GM21576 (cell line): ENCODE measurements around the gene MACROD2.
"Not testable (repeated sequence)": the region's sequence is repeated elsewhere in the genome, so short reads cannot be mapped to it uniquely, and the experiment has no call there.

ENCODE experiments used
- ATAC-seq: cut with Tn5 transposase; IDR thresholded peaks from one replicate; pipeline ENCODE4 v1.9.1; 2021; ENCODE audit warnings: mild to moderate bottlenecking, moderate library complexity; ENCODE audit not compliant: unreplicated experiment

Gene MACROD2

DNA sequence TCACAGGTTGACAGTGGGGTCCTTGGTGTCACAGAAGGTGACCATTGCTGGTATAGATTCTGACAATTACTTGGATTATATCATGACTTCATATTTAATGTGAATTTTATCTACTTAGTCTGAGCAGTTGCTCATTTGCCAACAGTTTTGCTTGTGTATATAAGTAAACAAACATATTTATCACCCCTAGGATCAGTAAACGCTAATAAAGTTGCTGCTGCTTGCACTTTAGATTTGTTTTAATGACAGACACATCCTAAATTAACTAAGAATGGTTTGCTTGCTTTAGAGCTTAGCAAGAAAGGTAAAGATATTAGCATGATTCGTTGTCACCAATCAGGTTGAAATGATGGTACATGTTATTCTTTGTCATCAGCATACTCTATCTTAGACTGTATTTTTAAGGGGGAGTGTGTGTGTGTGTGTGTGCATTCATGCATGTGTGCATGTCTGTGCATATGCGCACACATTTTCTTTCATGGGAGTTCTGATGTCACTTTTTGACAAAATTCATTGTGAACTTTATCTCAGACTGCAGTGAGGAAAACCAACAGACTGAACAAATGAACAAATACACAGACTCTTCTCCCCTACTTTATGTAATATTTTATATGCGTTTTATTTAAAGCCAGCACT lies 1124.7 kb downstream of the MACROD2 start:
- ATAC-seq, result no peak

DNA sequence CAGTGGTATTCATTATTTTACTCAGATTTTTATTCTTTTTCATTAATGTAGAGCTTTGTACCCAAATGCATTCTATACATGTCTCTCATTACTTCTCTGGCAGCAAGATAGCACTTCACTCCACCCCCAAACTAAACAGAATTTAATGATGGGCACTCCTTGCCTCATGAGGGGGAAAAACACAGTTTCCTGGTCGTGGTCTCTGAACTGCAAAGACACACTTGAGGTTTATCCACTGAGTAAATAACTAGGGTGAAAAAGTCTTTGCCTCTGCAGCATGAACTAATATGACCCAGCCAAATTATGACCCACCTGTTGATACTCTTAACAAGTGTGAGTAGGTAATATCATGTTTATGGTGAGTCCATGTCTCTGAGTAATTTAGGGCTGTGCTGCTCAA lies 1127.3 kb downstream of the MACROD2 start:
- ATAC-seq, result no peak

DNA sequence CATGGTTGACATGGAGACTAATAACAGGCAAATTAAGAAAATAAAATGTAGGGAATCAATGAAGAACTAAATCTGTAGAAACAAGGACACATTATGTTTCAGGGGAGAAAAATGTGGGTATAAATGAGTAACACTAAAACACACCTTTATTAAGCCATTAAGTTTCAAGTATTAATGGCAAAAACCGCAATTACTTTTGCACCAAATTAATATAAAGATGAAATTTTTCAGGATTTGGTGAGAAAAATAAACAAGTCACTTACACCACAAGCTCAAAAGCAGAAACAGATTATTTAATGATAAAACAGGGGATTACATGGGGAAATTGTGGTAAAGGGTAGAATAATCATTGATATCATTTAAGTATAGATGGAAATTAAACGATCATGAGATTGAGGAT lies 1135.9 kb downstream of the MACROD2 start:
- ATAC-seq, result no peak

DNA sequence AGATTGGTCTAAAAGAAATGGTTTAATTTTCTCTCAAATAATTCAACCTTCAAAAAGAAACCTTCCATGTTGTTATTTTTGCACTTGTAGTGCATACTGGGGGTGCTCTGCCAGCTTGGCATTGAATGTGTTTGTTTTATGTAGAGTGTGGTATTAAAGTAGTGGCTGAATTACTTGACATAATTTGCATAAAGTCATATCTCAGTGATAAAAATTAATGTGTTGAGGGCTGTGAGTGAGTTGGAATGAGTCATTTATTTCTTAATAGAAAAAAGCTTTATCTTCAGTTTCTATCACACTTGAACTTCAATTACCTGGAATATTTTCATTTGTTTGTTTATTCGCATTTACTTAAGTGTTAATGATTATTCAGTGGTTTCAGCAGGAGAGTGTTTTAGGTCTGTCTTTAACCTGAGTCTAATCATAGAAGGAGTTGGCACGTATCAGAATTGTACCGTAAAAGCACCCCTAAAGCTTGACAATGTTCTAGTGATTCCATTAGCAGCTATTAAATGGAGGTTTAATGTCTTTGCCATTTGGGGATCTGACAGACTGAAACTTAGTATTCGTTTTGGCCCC lies 1143.3 kb downstream of the MACROD2 start:
- ATAC-seq, result no peak

DNA sequence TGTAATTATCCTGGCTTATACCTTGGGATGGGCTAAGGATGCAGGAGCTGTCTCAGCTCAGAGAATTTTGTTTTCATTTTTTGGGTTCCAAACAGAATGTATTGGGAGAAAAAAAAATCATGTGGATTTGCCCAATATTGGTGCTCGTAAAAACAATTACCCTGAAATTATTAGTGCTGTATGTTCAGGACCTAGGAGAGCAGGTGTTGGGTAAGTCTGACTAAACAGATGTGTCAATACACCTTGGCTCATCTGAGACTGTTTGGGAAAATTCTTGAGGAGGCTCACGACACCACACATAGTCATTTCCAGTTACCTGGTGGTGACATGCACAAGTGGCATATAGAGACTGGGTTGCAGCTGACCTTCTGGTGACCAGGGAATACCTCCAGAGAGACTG lies 1144.2 kb downstream of the MACROD2 start:
- ATAC-seq, result no peak

DNA sequence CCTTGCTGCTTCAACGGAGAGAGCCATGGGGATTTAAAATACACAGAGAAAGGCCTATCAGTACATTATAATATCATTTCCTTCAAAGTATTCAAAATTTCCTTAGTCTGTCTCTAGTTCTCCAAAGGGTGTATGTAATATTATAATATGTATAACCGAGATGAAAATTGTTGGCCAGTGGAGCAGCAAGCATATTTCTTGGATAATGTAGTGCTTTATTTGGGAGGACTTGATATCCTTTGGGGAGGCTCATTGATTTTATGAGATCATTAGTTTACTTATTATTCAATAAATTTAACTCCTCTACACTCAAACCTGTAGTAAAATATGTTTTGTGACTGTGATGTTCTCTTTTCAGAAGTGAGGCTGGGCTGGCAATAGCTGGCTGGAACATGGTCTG lies 1145.0 kb downstream of the MACROD2 start:
- no peak for ATAC-seq

DNA sequence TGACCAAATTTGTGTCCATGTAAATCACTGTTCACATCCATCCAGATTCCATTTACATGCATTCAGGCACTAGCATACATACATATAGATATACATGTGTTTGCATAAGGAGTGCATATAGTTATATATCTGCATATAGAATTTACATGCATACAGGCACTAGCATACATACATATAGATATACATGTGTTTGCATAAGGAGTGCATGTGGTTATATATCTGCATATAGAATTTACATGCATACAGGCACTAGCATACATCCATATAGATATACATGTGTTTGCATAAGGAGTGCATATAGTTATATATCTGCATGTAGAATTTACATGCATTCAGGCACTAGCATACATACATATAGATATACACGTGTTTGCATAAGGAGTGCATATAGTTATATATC lies 1145.6 kb downstream of the MACROD2 start:
- not testable (repeated sequence) for ATAC-seq

DNA sequence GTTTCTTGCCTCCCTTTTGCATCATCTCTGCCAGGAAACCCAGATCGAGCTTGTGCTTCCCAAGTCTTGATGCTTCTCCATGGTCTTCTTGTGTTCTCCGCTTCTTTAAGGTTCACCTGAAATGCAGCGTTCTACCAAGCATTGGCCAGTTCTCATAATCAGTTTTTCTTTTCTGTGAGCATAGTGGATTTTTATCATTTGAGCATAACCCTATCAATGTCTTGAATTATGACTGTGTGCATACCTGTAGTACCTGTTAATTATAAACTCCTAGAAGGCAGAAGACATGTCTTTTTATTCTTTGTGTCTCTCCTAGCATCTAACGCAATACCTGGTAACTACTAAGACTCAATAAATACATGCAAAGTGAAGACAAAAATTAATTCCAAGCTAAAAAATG lies 1146.5 kb downstream of the MACROD2 start:
- no peak for ATAC-seq

DNA sequence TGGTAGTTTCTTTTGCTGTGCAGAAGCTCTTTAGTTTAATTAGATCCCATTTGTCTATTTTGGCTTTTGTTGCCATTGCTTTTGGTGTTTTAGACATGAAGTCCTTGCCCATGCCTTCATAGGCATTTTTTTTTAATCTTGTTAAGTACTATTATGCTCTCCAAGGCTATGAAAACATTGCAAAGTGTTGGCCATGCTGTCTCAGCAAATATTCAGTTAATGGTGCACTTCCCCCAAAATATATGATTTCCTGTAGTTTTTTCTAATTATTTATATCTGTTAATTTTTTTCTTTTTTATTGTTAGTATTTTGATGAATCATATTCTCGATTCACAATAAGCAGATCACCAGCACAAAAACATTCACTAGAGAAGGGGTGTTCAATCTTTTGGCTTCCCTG lies 1148.2 kb downstream of the MACROD2 start:
- no peak for ATAC-seq

DNA sequence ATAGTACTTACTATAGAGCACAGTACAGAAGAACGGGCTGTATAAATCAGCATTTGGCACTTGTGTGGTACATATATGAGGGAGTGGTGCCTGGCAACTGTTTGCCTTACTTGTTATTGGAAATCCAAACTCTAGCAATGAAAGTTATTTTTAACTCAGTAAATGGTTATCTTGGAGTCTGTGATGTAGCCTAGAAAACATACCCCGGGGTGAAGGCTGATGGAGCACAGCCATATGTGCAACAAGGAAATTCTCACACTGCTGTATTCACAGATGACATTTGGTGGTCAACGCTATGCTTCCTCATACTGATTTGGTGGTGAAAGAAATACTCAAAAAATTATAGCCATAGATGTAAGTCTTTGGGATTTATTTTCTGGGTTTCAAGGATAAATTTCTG lies 1149.6 kb downstream of the MACROD2 start:
- no peak for ATAC-seq

DNA sequence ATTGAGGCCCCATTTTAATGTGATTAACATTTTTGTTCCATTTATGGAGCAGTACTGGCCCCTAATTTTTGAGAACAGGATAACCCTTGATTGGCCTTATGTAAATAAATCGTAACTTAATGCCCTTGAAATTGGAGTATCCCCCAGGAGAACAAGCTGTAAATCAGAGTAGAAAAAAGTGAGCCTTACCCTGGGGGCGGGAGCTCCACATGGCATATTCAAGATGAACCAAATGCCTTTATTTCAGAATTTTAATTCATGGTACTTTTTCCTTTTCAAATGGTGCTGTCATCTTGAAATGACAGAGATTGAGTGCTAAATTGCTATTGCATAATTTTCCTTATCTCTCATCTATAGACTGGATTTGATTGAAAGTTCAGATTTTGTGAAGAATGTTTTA lies 1151.6 kb downstream of the MACROD2 start:
- ATAC-seq, result no peak

DNA sequence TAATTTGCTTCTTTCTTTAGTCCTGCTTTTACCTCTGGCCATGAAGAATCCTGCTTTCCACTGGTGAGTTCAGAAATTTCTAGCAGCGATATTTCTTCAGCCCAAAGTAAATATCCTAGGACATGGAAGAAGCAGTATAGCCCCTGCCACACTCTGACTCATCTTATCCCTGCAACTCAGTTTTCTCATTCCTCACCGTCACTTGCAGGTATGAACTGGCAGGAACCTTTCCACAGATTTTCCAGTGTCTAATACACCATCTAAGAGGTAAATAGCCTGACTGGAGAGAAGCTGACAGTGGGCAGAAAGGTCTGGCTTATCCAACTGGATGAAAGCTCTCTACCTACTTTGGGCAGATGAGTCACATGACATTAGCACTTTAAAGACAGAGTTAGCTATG lies 1158.8 kb downstream of the MACROD2 start:
- no peak for ATAC-seq

DNA sequence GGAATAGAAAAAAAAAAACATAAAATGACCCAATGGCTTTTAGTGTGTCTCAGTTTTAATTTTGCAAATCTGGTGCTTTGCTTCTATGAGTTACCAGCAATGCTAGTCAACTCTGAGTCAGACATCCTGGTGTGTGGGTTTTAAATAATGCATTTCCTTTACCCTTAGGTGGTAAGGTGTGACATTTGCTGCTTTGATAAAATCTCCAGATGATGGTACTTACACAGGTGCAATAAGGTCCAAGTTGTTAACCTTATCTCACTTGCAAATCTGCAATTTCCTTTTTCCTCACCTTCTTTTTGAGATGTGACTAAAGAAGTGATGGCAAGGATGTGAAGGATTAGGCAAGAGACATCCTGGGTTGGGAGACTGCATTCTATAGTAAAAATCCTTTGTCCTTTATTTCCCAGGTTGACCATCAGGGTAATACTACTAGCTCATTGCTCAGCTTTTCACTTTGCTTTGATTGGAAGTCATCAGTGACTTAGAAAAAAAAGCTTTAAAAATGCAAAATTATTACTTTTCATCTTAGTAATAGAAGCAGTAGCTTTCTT lies 1160.6 kb downstream of the MACROD2 start:
- no peak for ATAC-seq

DNA sequence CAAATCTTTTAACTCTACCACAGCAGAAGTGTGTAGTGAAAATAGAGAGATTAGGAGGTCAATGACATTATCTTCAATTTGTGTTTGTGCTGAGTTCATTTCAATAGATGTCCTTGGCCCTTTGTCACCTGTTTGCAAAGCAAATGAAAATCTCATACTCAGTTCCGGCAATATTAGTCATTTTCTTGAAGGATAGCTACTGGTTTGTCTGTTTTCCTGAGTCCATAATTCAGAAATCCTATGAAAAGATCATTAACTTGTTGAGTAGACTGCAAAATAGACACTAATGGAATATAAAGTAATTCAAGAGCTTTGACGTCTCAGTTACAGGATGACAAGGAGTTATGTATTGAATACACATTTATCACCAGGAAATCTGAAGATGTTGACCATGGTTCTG lies 1163.2 kb downstream of the MACROD2 start:
- ATAC-seq, result no peak

DNA sequence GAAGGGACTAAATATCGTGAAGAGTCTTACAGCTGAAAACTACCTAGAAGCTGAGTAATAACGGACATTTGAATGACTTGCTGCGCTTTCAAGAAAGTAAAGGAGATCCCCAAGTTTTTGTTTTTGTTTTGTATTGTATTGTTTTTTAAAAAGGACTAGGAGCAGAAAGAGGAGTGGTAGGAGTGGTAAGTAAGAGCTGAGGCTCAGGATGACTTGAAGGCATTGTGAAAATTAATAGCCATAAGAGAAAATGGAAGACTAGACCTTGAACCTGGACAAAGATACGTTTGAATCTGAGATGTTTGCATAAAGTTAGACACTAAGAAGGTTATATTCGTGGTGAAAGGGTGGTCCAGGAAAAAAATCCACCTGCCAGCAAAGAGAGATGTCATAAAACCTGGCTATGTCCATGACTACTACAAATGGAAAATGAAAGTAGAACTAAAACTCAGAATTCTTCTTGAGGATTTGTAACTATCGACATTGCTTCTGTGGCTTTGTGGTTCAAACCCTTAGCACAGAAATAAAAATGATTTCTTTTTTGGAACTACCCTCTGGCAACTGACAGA lies 1166.8 kb downstream of the MACROD2 start:
- ATAC-seq, result peak; percentile 83

DNA sequence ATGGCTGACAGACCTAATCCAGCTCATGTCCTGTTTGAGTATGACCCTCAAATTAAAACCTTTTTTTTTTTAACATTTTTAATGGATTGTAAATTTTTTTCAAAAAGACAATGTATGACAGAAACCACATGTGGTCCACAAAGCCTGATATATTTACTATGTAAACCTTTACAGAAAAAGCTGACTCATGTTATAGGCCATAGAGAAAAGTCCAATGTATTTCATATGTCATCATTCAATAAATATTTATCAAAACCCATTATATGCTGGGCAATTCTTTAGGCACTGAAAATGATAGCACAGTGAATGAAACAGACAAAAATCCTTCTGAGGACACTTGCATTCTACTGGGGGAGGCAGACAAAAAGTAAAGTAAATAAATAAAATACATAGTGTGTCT lies 1168.3 kb downstream of the MACROD2 start:
- ATAC-seq, result no peak

DNA sequence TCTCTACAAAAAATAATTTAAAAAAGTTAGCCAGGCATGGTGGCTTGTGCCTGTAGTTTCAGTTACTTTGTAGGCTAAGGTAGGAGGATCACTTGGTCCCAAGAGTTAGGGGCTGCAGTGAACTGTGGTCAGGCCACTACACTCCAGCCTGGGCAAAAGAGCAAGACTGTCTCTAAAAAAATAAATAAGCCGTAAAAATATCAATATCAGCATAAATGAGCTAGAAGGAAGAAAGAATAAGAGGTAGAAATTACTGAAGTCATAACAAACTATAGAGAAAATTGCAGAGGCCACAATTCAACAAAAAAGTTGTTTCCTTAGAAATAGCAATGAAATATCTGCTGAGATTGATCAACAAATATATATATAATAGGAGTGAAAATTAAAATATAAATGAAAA lies 1169.4 kb downstream of the MACROD2 start:
- ATAC-seq, result no peak

DNA sequence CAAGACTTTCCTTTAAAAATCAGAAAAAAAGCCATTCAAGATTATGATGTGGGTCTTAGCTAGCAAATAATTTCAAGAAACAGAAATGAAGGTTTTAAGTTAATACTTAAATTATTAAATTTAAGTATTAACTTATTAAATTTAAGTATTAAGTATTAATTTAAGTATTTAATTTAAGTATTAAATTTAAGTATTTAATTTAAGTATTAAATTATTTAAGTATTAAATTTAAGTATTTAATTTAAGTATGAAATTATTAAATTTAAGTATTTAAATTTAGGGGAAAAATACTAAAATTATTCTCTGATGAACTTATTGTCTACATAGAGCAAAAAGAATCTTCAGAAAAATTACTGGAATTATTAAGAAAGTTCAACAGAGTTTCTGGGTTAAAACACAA lies 1171.4 kb downstream of the MACROD2 start:
- ATAC-seq, result no peak

DNA sequence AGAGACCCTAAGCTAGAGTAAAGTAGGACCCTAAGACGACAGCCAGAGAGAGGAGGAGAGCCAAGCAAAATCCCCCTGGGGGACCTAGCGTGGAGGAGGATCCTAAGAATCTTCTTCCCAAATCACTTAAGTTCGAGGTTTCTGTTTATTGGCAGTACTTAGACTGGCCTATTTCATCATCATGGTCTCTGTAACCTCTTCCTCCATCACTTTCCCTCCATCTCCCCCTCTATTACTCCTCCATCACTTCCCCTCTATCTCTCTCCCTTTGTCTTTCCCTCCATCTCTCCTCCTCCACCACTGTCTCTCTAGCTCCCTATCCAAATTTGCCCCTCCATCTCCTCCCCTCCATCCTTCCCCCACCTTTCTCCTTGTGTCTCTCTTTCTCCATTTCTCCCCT lies 1175.7 kb downstream of the MACROD2 start:
- ATAC-seq, result no peak

DNA sequence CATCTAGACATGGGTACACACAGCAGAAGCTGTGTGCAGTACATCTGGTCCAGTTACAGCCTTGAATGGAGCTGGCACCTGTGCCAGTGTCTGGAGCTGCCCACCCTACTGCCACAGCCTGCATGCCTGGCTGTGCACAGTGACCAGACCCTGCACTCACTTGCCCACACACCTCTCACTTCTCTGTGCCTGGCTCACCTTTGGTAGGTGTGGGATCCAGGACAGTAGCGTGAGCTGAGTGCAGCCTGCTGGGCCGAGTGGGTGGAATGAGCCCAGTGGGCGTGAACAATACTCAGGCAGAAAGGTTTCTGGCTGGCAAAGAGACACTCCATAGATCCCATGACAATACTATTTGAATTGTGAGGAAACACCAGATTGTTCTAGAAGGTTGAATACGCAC lies 1181.6 kb downstream of the MACROD2 start:
- no peak for ATAC-seq

DNA sequence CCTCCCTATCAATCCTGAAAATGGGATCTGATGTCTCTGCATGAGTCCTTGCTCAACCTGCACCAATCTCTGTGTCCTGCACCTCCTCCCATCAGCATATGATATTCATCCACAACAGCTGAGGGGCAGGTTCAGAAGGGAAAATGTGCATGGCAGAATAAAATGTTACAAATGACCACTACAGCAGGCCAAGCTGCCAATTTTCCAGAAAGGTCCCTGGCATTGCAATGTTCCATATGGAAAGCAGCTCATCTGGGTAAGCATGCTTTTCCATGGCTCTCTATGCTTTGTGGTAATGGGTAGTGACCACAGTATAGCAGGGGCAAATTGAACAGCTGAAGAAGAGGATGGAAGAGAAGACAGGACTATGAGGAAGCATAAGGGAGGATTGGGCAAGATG lies 1183.3 kb downstream of the MACROD2 start:
- ATAC-seq, result no peak

DNA sequence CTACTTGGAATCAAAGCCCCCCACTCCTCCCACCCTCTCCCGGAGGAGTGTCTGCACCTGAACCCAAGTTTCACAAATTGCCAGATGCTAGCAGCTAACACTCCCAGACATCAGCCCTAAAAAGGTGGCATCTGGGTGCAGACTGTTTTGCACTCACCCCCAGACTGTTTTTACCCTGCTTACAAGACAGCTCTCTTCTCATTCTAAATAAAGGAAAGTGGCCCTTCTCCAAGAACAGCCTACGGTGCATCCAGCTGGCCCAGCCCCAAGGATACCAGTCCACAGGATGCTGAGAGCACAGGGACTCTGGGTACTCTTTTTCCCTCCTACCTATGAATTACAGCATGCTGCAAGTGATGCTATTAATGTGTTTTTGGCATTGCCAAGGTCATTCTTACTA lies 1184.1 kb downstream of the MACROD2 start:
- ATAC-seq, result no peak

DNA sequence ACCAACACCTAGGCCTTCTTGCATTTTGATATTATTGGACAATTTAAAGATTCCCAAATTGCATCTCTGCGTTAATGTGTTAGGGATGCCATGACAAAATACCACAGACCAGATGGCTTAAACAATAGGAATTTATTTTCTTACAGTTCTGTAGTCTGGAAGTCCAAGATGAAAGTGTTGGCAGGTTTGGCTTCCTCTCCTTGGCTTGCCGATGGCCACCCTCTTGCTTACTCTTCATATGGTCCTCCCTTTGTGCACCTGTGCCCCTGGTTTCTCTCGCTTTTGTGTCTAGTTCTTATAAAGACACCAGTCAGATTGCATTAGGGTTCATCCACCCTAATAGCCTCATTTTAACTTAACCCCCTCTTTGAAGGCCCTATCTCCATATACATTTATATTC lies 1184.5 kb downstream of the MACROD2 start:
- no peak for ATAC-seq
